BLaER1 treated with 17β-estradiol and CSF1 and Interleukin-3, amounts not matched to agents 10 nM and 100 nM (cell line): ENCODE measurements around the gene LMBR1.

Experiments
- H3K27ac ChIP-seq, 11 experiments: shearing (Covaris generic); formaldehyde crosslinking; 2 replicates each; pipeline ENCODE4 v1.8.1; 2022
- H3K27me3 ChIP-seq, 11 experiments: shearing (Covaris generic); formaldehyde crosslinking; 2 replicates each; pipeline ENCODE4 v1.8.1; 2022
- H3K36me3 ChIP-seq, 11 experiments: shearing (Covaris generic); formaldehyde crosslinking; 2 replicates each; pipeline ENCODE4 v1.8.1; 2022
- H3K4me1 ChIP-seq, 10 experiments: shearing (Covaris generic); formaldehyde crosslinking; 2 replicates each; pipeline ENCODE4 v1.8.1; 2022
- H3K4me2 ChIP-seq, 11 experiments: shearing (Covaris generic); formaldehyde crosslinking; 2 replicates each; pipeline ENCODE4 v1.8.1; 2022
- H3K4me3 ChIP-seq, 10 experiments: shearing (Covaris generic); formaldehyde crosslinking; 2 replicates each; pipeline ENCODE4 v1.8.1; 2022
- H3K9ac ChIP-seq, 11 experiments: shearing (Covaris generic); formaldehyde crosslinking; 2 replicates each; pipeline ENCODE4 v1.8.1; 2022
- H3K9me3 ChIP-seq, 11 experiments: shearing (Covaris generic); formaldehyde crosslinking; replicated peaks in 1 of 11; 2 replicates each; pipeline ENCODE4 v1.8.1; 2022
- H4K20me1 ChIP-seq, 11 experiments: shearing (Covaris generic); formaldehyde crosslinking; 2 replicates each; pipeline ENCODE4 v1.8.1; 2022
- Cebpa-rat ChIP-seq, 11 experiments: shearing (Covaris generic); IDR thresholded peaks; 2 replicates each; pipeline ENCODE4 v1.8.1; 2022

The LMBR1 gene

GRCh38 chr7:156635529-156636385 is 257.2 kb downstream of the LMBR1 start:
- Histone ChIP-seq H3K4me2 (no peak overlapping the region), H3K9ac (no peak overlapping the region), H3K27me3 (no peaks in the 10 kb centered on the region), H3K4me3 (no peak overlapping the region), H3K36me3 (no peaks in the 10 kb centered on the region), H3K4me1 (peaks cover 4 to 9% (median 7%) of the 10 kb centered on the region in 10 experiments; a peak in 11 of 20 replicates), H3K27ac (no peak overlapping the region), H3K9me3 (peaks cover 11 to 25% (median 20%) of the 10 kb centered on the region in 11 experiments), H4K20me1 (no peaks in the 10 kb centered on the region)
- no peak for TF ChIP-seq Cebpa-rat (IDR thresholded peaks at IDR 0.05)

- no peak overlapping the region for H3K27ac ChIP-seq
- H3K9ac ChIP-seq, result no peak overlapping the region
- no peak for TF ChIP-seq Cebpa-rat (IDR thresholded peaks at IDR 0.05)
- no peaks in the 10 kb centered on the region for H4K20me1 ChIP-seq
- peaks cover 0 to 8% (median 0%) of the 10 kb centered on the region in 11 experiments; a peak in 1 of 22 replicates for H3K36me3 ChIP-seq
- H3K4me3 ChIP-seq, result no peak overlapping the region
- H3K9me3 ChIP-seq, result peaks cover 13 to 27% (median 21%) of the 10 kb centered on the region in 11 experiments
- H3K27me3 ChIP-seq, result no peaks in the 10 kb centered on the region
- no peak overlapping the region for H3K4me2 ChIP-seq
- H3K4me1 ChIP-seq, result no peaks in the 10 kb centered on the region
Observed at GRCh38 chr7:156634117-156634516, 258.9 kb downstream of the LMBR1 start.

GRCh38 chr7:156629873-156630272 is 263.1 kb downstream of the LMBR1 start:
- no peaks in the 10 kb centered on the region for H3K27me3 ChIP-seq
- H3K9me3 ChIP-seq, result peaks cover 25 to 40% (median 33%) of the 10 kb centered on the region in 11 experiments
- no peaks in the 10 kb centered on the region for H4K20me1 ChIP-seq
- TF ChIP-seq Cebpa-rat (IDR thresholded peaks at IDR 0.05), result no peak
- H3K4me1 ChIP-seq, result no peaks in the 10 kb centered on the region
- peaks cover 0 to 8% (median 0%) of the 10 kb centered on the region in 11 experiments; a peak in 1 of 22 replicates for H3K36me3 ChIP-seq
- no peak overlapping the region for H3K9ac ChIP-seq
- H3K4me2 ChIP-seq, result no peak overlapping the region
- no peak overlapping the region for H3K27ac ChIP-seq
- no peak overlapping the region for H3K4me3 ChIP-seq

- no peaks in the 10 kb centered on the region for H3K4me1 ChIP-seq
- no peak overlapping the region for H3K4me3 ChIP-seq
- H3K27ac ChIP-seq, result no peak overlapping the region
- H3K9me3 ChIP-seq, result peaks cover 25 to 40% (median 33%) of the 10 kb centered on the region in 11 experiments
- no peak overlapping the region for H3K4me2 ChIP-seq
- H3K36me3 ChIP-seq, result peaks cover 0 to 8% (median 0%) of the 10 kb centered on the region in 11 experiments; a peak in 1 of 22 replicates
- no peak overlapping the region for H3K9ac ChIP-seq
- no peak for TF ChIP-seq Cebpa-rat (IDR thresholded peaks at IDR 0.05)
- H3K27me3 ChIP-seq, result no peaks in the 10 kb centered on the region
- H4K20me1 ChIP-seq, result no peaks in the 10 kb centered on the region
Observed at GRCh38 chr7:156628562-156628961, 264.4 kb downstream of the LMBR1 start.
